ENCODE results near the gene CDH18. TPM values are rescaled to one million over a fixed set of nuclear protein-coding genes. Genes with fewer than 3 reads are reported as not detected.

Gene CDH18
- total and polyA plus RNA-seq, 5 donors from 2014 or later: not detected

DNA sequence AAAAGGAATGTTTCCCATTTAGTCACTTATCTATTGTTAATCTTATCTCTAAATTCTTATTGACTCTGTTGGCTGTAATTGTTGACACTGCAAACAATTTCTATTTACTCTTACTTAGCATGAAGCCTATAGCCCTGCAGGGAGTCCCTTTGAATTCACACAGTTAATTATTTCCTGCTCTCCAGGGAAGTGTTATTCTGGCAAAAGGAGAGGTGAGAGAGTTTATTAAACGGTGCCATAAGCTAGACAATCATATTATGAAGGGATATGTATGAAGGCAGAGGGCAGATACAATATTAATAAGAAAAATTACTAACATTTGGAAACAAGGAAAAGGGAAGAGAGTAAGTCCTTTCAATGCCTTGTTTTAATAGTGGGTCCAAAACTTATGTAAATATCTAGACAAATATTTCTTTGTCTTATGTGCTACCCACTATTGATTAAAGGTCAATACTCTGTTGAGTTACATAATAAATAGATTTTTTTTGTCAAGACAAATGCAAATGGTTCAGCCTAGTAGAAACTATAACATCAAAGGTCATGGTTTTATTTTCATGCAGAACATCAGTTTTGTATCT lies 107.1 kb downstream of the CDH18 start:
- ATAC-seq (ENCODE audit: low read depth in 2 of 2) (no peak), DNase-seq (no peak)
- no peak overlapping the region for H3K4me3 ChIP-seq (ENCODE audit: low read depth, low read length)
- no peaks in the 10 kb centered on the region for H3K27me3 ChIP-seq (ENCODE audit: control insufficient read depth, insufficient read depth, low read length)
- Mint-ChIP-seq H3K27ac (no peak overlapping the region), H3K4me1 (no peaks in the 10 kb centered on the region), H3K36me3 (no peaks in the 10 kb centered on the region), H3K4me3 (no peak overlapping the region), H3K27me3 (no peaks in the 10 kb centered on the region), H3K9me3 (peaks cover 0 to 10% (median 5%) of the 10 kb centered on the region in 7 donors)
- no peaks in the 10 kb centered on the region for H3K4me1 ChIP-seq (ENCODE audit: control insufficient read depth, insufficient read depth, low read length, poor library complexity, severe bottlenecking)
- H3K36me3 ChIP-seq (ENCODE audit: control insufficient read depth, insufficient read depth, low read length): no peaks in the 10 kb centered on the region
- no peak overlapping the region for H3K27ac ChIP-seq (ENCODE audit: insufficient read depth, low read length, poor library complexity, severe bottlenecking)
- peaks cover 0 to 4% of the 10 kb centered on the region in 2 experiments for H3K9me3 ChIP-seq (ENCODE audit: control insufficient read depth in 2 of 2, low read length in 2 of 2)

- Mint-ChIP-seq H3K27me3 (no peaks in the 10 kb centered on the region), H3K4me3 (no peak overlapping the region), H3K36me3 (no peaks in the 10 kb centered on the region), H3K27ac (no peak overlapping the region), H3K4me1 (no peaks in the 10 kb centered on the region), H3K9me3 (peaks cover 0 to 10% (median 5%) of the 10 kb centered on the region in 7 donors)
- Histone ChIP-seq H3K4me1 (ENCODE audit: control insufficient read depth, insufficient read depth, low read length, poor library complexity, severe bottlenecking) (no peaks in the 10 kb centered on the region), H3K27ac (ENCODE audit: insufficient read depth, low read length, poor library complexity, severe bottlenecking) (no peak overlapping the region), H3K27me3 (ENCODE audit: control insufficient read depth, insufficient read depth, low read length) (no peaks in the 10 kb centered on the region), H3K9me3 (ENCODE audit: control insufficient read depth in 2 of 2, low read length in 2 of 2) (peaks cover 0 to 4% of the 10 kb centered on the region in 2 experiments), H3K4me3 (ENCODE audit: low read depth, low read length) (no peak overlapping the region), H3K36me3 (ENCODE audit: control insufficient read depth, insufficient read depth, low read length) (no peaks in the 10 kb centered on the region)
- DNase-seq (no peak), ATAC-seq (ENCODE audit: low read depth in 2 of 2) (no peak)
Observed at GRCh38 chr5:19880458-19880857, 107.5 kb downstream of the CDH18 start.

DNA sequence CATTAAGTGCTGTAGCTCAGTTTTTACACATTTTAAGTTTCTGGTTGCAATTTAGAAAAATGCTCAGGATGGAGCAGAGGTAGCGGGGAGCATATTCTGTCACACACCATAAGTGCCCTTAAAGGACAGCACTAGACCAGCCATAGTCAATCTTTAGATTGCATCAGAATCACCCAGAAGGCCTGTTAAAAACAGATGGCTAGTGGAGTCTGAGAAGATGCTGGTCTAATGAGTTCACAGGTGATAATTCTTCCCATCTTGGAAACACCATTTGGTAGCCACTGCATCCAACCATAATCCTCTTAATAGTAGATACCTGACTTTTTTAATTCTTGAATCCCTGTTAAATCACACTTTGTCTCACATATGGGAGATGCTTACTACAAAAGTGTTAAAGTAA lies 113.2 kb downstream of the CDH18 start:
- no peaks in the 10 kb centered on the region for H3K27me3 ChIP-seq (ENCODE audit: control insufficient read depth, insufficient read depth, low read length)
- no peaks in the 10 kb centered on the region for H3K36me3 Mint-ChIP-seq
- H3K4me3 ChIP-seq (ENCODE audit: low read depth, low read length): no peak overlapping the region
- H3K4me1 Mint-ChIP-seq: no peaks in the 10 kb centered on the region
- peaks cover 0 to 9% of the 10 kb centered on the region in 2 experiments for H3K9me3 ChIP-seq (ENCODE audit: control insufficient read depth in 2 of 2, low read length in 2 of 2)
- DNase-seq (no peak), ATAC-seq (ENCODE audit: low read depth in 2 of 2) (no peak)
- H3K27me3 Mint-ChIP-seq: no peaks in the 10 kb centered on the region
- H3K4me1 ChIP-seq (ENCODE audit: control insufficient read depth, insufficient read depth, low read length, poor library complexity, severe bottlenecking): no peaks in the 10 kb centered on the region
- H3K36me3 ChIP-seq (ENCODE audit: control insufficient read depth, insufficient read depth, low read length): no peaks in the 10 kb centered on the region
- no peak overlapping the region for H3K27ac Mint-ChIP-seq
- no peak overlapping the region for H3K27ac ChIP-seq (ENCODE audit: insufficient read depth, low read length, poor library complexity, severe bottlenecking)
- no peak overlapping the region for H3K4me3 Mint-ChIP-seq
- peaks cover 0 to 16% (median 4%) of the 10 kb centered on the region in 7 donors for H3K9me3 Mint-ChIP-seq

DNA sequence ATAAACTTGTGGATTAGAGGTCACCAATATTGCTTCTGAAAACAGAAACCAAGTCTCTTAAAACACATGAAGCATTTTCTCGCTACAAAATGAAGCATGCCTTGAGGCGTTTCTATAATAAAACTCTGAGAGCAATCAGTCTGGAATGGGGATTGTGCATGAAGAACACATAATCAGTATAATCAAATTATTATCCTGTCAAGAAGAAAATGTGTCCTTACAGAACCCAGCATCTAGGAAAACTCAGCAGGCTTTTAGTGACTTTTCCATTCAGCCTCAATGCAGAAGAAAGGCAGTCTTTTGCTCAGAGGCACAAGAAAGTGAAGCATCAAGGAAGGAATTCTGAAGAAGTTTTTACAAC lies 121.9 kb downstream of the CDH18 start:
- no peak overlapping the region for H3K27ac Mint-ChIP-seq
- no peaks in the 10 kb centered on the region for H3K4me1 Mint-ChIP-seq
- no peaks in the 10 kb centered on the region for H3K4me1 ChIP-seq (ENCODE audit: control insufficient read depth, insufficient read depth, low read length, poor library complexity, severe bottlenecking)
- no peak overlapping the region for H3K4me3 Mint-ChIP-seq
- H3K27ac ChIP-seq (ENCODE audit: insufficient read depth, low read length, poor library complexity, severe bottlenecking): no peak overlapping the region
- peaks cover 6 to 44% (median 11%) of the 10 kb centered on the region in 7 donors for H3K9me3 Mint-ChIP-seq
- peaks cover 0 to 5% of the 10 kb centered on the region in 2 experiments for H3K9me3 ChIP-seq (ENCODE audit: control insufficient read depth in 2 of 2, low read length in 2 of 2)
- no peak for ATAC-seq (ENCODE audit: low read depth in 2 of 2)
- no peak overlapping the region for H3K4me3 ChIP-seq (ENCODE audit: low read depth, low read length)
- H3K36me3 ChIP-seq (ENCODE audit: control insufficient read depth, insufficient read depth, low read length): no peaks in the 10 kb centered on the region
- H3K27me3 ChIP-seq (ENCODE audit: control insufficient read depth, insufficient read depth, low read length): no peaks in the 10 kb centered on the region
- H3K27me3 Mint-ChIP-seq: no peaks in the 10 kb centered on the region
- H3K36me3 Mint-ChIP-seq: no peaks in the 10 kb centered on the region
- DNase-seq: no peak

GRCh38 chr5:19865336-19866089 lies 122.5 kb downstream of the CDH18 start:
- Histone ChIP-seq H3K4me1 (ENCODE audit: control insufficient read depth, insufficient read depth, low read length, poor library complexity, severe bottlenecking) (no peaks in the 10 kb centered on the region), H3K9me3 (ENCODE audit: control insufficient read depth in 2 of 2, low read length in 2 of 2) (peaks cover 0 to 5% of the 10 kb centered on the region in 2 experiments), H3K36me3 (ENCODE audit: control insufficient read depth, insufficient read depth, low read length) (no peaks in the 10 kb centered on the region), H3K4me3 (ENCODE audit: low read depth, low read length) (no peak overlapping the region), H3K27ac (ENCODE audit: insufficient read depth, low read length, poor library complexity, severe bottlenecking) (no peak overlapping the region), H3K27me3 (ENCODE audit: control insufficient read depth, insufficient read depth, low read length) (no peaks in the 10 kb centered on the region)
- H3K27ac Mint-ChIP-seq: peak overlapping the region in 1 of 3 donors; percentile 7
- no peak for DNase-seq
- no peak for ATAC-seq (ENCODE audit: low read depth in 2 of 2)
- no peaks in the 10 kb centered on the region for H3K4me1 Mint-ChIP-seq
- H3K36me3 Mint-ChIP-seq: no peaks in the 10 kb centered on the region
- peaks cover 6 to 44% (median 11%) of the 10 kb centered on the region in 7 donors for H3K9me3 Mint-ChIP-seq
- no peaks in the 10 kb centered on the region for H3K27me3 Mint-ChIP-seq
- no peak overlapping the region for H3K4me3 Mint-ChIP-seq

DNA sequence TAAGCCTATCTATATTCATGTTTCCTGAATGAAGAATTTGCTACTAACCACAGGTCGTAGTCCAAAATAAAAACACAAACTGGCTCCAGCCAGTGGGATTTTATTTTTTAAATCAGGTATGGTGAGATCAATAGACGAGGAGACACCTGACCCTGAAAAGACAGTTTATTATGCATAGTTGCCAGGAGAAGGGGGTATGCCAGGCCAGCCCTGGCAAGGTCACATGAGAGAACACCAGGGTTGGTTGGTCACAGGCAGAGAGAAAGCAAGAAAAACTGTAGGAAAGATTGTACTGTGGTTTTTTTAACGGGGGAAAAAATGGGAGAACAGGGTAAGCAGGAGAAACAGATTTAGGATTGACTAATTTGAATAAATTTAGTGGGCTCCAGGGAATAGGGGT lies 125.3 kb downstream of the CDH18 start:
- H3K27ac ChIP-seq (ENCODE audit: insufficient read depth, low read length, poor library complexity, severe bottlenecking): no peak overlapping the region
- Mint-ChIP-seq H3K36me3 (no peaks in the 10 kb centered on the region), H3K27ac (no peak overlapping the region), H3K27me3 (no peaks in the 10 kb centered on the region), H3K9me3 (peaks cover 6 to 39% (median 11%) of the 10 kb centered on the region in 7 donors), H3K4me1 (no peaks in the 10 kb centered on the region), H3K4me3 (no peak overlapping the region)
- no peaks in the 10 kb centered on the region for H3K27me3 ChIP-seq (ENCODE audit: control insufficient read depth, insufficient read depth, low read length)
- DNase-seq (no peak), ATAC-seq (ENCODE audit: low read depth in 2 of 2) (no peak)
- H3K4me3 ChIP-seq (ENCODE audit: low read depth, low read length): no peak overlapping the region
- H3K9me3 ChIP-seq (ENCODE audit: control insufficient read depth in 2 of 2, low read length in 2 of 2): peaks cover 0 to 5% of the 10 kb centered on the region in 2 experiments
- H3K36me3 ChIP-seq (ENCODE audit: control insufficient read depth, insufficient read depth, low read length): no peaks in the 10 kb centered on the region
- H3K4me1 ChIP-seq (ENCODE audit: control insufficient read depth, insufficient read depth, low read length, poor library complexity, severe bottlenecking): no peaks in the 10 kb centered on the region

DNA sequence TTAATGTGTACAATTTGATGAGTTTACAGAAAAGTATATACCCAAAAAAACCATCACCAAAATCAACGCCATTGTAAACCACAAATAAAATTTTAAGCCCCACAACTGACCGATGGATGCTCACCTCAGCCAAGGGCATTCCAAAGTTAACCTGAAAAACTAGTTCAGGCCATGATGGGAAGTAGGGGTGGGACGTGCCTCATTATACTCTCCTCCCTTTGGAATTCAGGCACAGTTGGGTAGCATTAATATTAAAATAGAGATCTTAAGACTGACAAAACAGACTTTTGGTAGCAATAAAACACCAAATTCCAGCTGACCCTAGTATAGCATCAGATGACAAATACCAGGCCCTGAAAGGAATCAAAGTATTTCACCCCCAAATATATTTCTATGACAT lies 129.0 kb downstream of the CDH18 start:
- no peaks in the 10 kb centered on the region for H3K36me3 Mint-ChIP-seq
- H3K9me3 ChIP-seq (ENCODE audit: control insufficient read depth in 2 of 2, low read length in 2 of 2): no peaks in the 10 kb centered on the region
- DNase-seq (no peak), ATAC-seq (ENCODE audit: low read depth in 2 of 2) (no peak)
- no peaks in the 10 kb centered on the region for H3K27me3 Mint-ChIP-seq
- H3K27me3 ChIP-seq (ENCODE audit: control insufficient read depth, insufficient read depth, low read length): no peaks in the 10 kb centered on the region
- H3K9me3 Mint-ChIP-seq: peaks cover 3 to 22% (median 10%) of the 10 kb centered on the region in 7 donors
- H3K4me1 Mint-ChIP-seq: no peaks in the 10 kb centered on the region
- H3K4me3 Mint-ChIP-seq: no peak overlapping the region
- no peak overlapping the region for H3K27ac ChIP-seq (ENCODE audit: insufficient read depth, low read length, poor library complexity, severe bottlenecking)
- no peaks in the 10 kb centered on the region for H3K4me1 ChIP-seq (ENCODE audit: control insufficient read depth, insufficient read depth, low read length, poor library complexity, severe bottlenecking)
- no peaks in the 10 kb centered on the region for H3K36me3 ChIP-seq (ENCODE audit: control insufficient read depth, insufficient read depth, low read length)
- no peak overlapping the region for H3K27ac Mint-ChIP-seq
- H3K4me3 ChIP-seq (ENCODE audit: low read depth, low read length): no peak overlapping the region

DNA sequence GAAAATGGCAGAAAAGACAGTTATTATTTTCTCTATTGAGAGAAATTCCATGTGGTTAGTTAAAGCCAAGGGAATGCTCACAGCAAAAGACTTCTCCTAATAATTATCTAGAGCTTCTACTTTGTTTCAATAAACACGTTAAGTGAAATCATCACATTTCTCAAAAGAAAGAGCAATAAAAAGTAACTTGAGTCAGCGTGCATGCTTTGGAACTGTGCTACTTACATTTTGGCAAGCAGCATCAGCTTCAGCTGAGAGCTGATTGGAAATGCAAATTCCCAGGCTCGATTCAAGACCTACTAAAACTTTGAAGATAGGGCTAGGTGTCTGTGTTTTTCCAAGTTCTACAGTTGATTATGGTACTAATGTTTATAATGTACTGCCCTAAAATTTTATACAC lies 132.1 kb downstream of the CDH18 start:
- H3K27ac ChIP-seq (ENCODE audit: insufficient read depth, low read length, poor library complexity, severe bottlenecking): no peak overlapping the region
- no peak overlapping the region for H3K27ac Mint-ChIP-seq
- no peaks in the 10 kb centered on the region for H3K4me1 Mint-ChIP-seq
- no peak overlapping the region for H3K4me3 Mint-ChIP-seq
- H3K4me1 ChIP-seq (ENCODE audit: control insufficient read depth, insufficient read depth, low read length, poor library complexity, severe bottlenecking): no peaks in the 10 kb centered on the region
- H3K4me3 ChIP-seq (ENCODE audit: low read depth, low read length): no peak overlapping the region
- no peaks in the 10 kb centered on the region for H3K27me3 ChIP-seq (ENCODE audit: control insufficient read depth, insufficient read depth, low read length)
- H3K36me3 ChIP-seq (ENCODE audit: control insufficient read depth, insufficient read depth, low read length): no peaks in the 10 kb centered on the region
- no peaks in the 10 kb centered on the region for H3K36me3 Mint-ChIP-seq
- peaks cover 0 to 3% of the 10 kb centered on the region in 2 experiments for H3K9me3 ChIP-seq (ENCODE audit: control insufficient read depth in 2 of 2, low read length in 2 of 2)
- H3K27me3 Mint-ChIP-seq: no peaks in the 10 kb centered on the region
- H3K9me3 Mint-ChIP-seq: peaks cover 0 to 10% (median 0%) of the 10 kb centered on the region in 7 donors
- ATAC-seq (ENCODE audit: low read depth in 2 of 2) (no peak), DNase-seq (no peak)
